AML-193 (cell line): Measurements from ENCODE around the gene KANSL3.
"Not testable (repeated sequence)": the region's sequence is repeated elsewhere in the genome, so short reads cannot be mapped to it uniquely, and the experiment has no call there.

Experiments used
- DNase-seq, 2 experiments: peaks; one replicate each; lab custom pipeline; 2025; lab: John Stamatoyannopoulos, UW

The KANSL3 gene

GRCh38 chr2:96654791-96655190 lies 16.7 kb upstream of the KANSL3 start:
- DNase-seq: not testable (repeated sequence)

- no peak for DNase-seq
Observed at GRCh38 chr2:96651793-96652192, 13.7 kb upstream of the KANSL3 start.

- DNase-seq: no peak
Observed at GRCh38 chr2:96649342-96649741, 11.2 kb upstream of the KANSL3 start.

- DNase-seq: no peak
Observed at GRCh38 chr2:96648306-96648930, 10.3 kb upstream of the KANSL3 start.

GRCh38 chr2:96647681-96648080 lies 9.6 kb upstream of the KANSL3 start:
- no peak for DNase-seq

GRCh38 chr2:96642564-96643360 lies 4.7 kb upstream of the KANSL3 start, which contains the start of gene FER1L5:
Gene FER1L5, plus strand, starts transcription at chr2:96642764. Its CDS starts 73 bp downstream, at chr2:96642837.
- DNase-seq: no peak

- DNase-seq: peak; percentile 81 to 88
Observed at GRCh38 chr2:96637385-96638143, 548 bp downstream of the KANSL3 start.

- no peak for DNase-seq
Observed at GRCh38 chr2:96636551-96637171, 1.5 kb downstream of the KANSL3 start.

- no peak for DNase-seq
Observed at GRCh38 chr2:96633641-96634040, 4.5 kb downstream of the KANSL3 start.

- no peak for DNase-seq
Observed at GRCh38 chr2:96631804-96632435, 6.2 kb downstream of the KANSL3 start.

GRCh38 chr2:96626553-96626942 lies 11.6 kb downstream of the KANSL3 start:
- DNase-seq: no peak

GRCh38 chr2:96625571-96626552 lies 12.2 kb downstream of the KANSL3 start:
- no peak for DNase-seq

- peak; percentile 24 to 31 for DNase-seq
Observed at GRCh38 chr2:96623116-96623515, 15.0 kb downstream of the KANSL3 start.

GRCh38 chr2:96622544-96622943 lies 15.6 kb downstream of the KANSL3 start:
- DNase-seq: no peak

- no peak for DNase-seq
Observed at GRCh38 chr2:96618596-96619283, 19.4 kb downstream of the KANSL3 start.

GRCh38 chr2:96617012-96617411 lies 21.1 kb downstream of the KANSL3 start:
- DNase-seq: no peak

- no peak for DNase-seq
Observed at GRCh38 chr2:96616535-96616934, 21.6 kb downstream of the KANSL3 start.

GRCh38 chr2:96616128-96616527 lies 22.0 kb downstream of the KANSL3 start:
- DNase-seq: no peak

GRCh38 chr2:96608469-96609455 lies 29.4 kb downstream of the KANSL3 start:
- DNase-seq: no peak
